HG02973 (cell line): ENCODE data around the gene WASF1.

Source experiments
- ATAC-seq: cut with Tn5 transposase; IDR thresholded peaks from one replicate; pipeline ENCODE4 v1.9.1; 2021; ENCODE audit warnings: moderate library complexity; ENCODE audit not compliant: unreplicated experiment

The WASF1 gene

DNA sequence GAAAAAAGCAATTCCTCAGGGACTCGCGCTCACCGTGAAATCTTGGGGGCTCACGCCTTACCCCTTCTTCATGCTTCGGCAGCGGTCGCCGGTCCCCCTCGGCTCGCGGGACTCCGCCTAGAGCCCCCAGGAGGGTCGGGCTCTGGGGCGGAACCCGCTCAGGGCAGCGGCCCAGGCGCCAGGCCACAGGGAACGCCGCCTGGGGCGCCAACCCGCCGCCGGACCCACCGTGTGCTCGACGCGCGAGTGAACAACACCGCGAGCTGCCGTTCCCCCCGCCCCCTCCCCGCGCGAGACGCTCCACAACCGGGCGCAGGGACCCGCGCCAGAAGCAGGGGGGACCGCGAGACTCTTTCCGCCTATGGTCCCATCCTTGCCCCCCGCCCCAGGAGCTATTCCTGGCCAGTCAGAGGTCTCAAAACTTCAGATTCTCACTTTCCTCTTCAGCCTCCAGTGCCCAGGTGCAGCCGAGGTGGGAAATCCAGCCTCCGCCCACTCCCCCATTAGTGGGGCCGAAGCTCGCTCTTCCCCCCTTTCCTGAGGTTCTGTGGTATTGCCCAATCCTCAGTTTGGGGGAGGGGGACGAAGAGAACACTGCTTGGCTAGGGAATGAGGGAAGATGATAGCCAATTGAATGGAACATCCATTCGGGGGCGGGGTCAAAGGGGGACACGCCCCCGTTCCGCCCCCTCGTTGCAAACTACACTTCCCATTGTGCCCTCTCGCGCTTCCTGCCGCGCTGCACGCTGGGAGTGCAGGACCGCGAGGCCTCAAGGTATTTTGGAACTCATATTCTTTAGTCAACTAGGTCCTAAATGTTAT, at the start of gene WASF1:
Gene WASF1, minus strand, starts transcription at position 265 of the 822 bp plus-strand sequence. CDS start 52,069 bp downstream, outside the sequence.
- peak; percentile 77 for ATAC-seq

DNA sequence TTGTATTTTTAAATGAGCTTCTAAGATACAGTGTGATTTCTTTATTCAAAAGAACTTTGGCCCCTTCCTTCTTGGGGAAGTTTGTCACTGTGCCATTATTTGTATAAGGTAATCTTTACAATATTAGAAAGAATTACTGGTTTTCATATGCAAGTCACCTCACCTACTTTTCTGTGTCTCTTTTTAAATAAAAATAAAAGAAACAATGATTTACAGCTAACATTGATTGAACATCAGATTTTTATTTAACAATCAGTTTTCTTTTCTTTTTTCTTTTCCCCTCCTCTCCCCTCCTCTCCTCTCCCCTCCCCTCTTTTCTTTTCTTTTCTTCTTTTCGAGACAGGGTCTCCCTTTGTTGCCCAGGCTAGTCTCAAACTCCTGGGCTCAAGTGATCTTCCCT, 46.8 kb upstream of the WASF1 start:
- no peak for ATAC-seq

DNA sequence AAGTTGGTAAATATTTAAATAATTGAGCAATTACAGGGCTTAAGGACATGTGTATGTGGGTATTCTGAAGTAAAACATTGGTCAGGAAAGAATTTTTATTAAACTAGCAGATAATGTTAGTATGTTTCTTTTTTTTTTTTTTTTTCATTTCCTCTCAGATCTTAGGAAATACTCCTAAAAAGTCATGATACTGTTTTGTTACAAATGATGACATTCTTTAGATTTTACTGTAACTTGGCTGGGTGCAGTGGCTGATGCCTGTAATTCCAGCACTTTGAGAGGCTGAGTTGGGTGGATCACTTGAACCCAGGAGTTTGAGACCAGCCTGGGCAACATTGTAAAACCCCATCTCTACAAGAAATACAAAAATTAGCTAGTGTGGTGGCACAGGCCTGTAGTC, 42.3 kb upstream of the WASF1 start:
- ATAC-seq: no peak

DNA sequence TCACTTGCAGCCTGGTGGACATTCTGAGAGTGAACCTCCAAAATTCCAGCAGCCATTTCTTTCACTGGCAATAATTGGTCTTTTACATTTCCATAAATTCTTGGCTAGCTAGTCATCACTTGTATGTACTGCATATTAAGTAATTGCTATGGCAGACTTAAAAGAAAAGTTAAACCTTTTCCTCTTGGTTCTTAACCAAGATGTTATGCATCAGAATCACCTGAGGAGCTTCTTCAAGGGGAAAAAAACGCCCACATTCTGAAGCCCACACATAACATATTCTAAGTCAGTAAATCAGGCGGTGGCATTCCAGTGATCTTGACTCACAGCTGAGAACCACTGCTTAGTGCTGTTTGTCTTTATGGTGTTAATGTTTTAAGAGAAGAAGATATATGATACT, 37.8 kb upstream of the WASF1 start:
- ATAC-seq: no peak

DNA sequence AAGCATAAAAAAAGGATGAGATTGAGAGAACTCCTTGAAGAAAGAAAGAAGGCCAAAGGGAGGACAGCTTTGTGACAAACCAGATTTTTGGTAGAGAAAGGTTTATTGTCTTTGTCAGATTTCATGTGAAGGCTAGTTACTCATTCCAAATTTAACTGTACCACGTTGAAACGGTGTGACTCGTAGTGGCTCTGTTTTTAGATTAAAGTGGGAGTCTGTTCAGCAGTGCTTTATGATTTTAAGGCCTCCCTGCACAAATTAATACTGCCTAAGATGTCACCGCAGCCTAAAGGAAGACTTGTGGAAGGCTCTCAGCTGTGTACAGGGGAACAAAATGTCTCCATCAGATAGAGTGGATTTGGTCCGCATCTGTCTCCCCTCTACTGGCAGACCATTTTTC, 36.7 kb upstream of the WASF1 start:
- ATAC-seq: no peak

DNA sequence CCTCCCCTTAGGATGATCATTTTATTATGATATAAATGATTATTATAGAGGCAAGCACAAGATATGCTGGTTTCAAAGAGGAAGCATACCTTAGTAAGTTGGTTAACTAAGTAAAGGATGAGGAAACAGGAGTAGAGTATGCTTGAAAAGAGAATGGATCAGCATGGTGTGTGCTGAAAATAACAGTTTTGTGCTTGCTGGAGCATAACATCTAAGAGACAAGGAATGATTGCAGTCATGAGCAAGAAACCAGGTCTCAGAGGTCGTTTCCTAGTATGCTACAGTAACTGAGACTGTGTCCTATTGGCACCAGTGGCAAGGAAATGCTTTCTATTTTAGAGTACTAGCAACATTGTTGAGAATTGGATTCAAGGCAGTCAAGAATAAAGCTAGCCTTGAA, 34.9 kb upstream of the WASF1 start:
- no peak for ATAC-seq

DNA sequence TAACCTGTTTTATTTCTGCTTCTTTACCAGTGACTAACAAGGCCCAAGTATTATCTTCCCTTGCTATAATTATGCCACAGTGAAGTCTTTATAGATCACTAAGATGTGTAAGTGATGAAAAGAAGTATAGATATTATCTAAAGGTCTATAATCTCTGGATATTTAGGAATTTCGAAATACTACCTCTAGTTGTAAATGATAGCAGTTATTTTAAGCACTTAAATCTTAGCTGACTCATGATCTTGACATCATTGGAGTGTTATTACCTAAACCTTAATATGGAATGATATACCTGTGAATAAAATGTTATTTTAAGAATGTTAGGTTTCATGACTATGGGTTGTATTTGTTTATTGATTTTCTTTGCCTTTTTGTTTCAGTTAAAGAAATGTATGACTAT, 32.3 kb upstream of the WASF1 start:
- ATAC-seq: no peak

DNA sequence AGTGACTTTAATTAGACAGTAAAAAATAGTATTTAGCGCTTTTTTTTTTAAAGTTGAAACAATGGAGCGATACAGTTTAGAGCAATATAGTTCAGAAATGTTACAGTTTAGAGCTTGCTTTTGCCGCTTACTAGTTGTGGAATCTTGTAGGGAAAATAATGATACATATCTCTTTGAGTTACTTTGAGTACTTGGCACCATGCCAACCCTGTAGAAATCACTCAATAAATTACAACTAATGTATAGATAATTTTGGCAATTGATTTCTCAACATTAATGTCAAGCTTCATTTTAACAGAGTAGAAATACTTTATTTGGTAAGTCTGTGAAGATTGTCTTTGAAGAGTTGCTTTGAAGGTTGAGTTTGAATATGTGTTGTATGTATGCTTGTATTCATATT, 28.2 kb upstream of the WASF1 start:
- ATAC-seq: no peak

DNA sequence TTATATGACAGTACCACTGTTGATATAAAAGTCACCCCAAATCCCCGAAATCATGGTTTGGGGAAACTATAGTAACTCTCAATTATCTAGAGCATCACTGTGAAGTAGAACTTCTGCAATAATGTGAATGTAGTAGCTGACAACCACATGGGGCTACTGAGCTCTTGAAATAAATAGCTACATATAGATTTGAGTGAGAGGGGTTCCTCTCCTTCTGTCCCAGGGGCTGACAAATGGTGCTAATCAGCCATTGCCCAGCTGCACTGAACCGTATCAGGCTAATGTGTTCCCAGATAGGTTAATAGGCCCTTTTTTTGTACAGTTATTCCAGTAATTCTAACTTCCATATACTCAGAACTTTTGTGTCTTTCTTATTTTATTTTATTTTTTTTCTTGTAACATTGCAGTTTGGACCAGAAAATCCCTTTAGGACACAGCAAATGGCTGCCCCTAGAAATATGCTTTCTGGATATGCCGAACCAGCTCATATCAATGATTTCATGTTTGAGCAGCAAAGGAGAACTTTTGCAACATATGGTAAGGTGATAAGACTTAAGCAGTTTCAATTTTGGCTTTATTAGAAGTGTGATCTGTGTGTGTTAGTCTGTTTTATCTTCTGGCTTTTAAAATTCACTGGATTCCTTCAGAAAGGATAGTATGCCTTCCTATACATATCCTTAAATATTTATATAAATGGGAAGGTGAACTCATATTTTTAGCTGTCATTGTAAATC, 21.8 kb upstream of the WASF1 start:
- no peak for ATAC-seq

DNA sequence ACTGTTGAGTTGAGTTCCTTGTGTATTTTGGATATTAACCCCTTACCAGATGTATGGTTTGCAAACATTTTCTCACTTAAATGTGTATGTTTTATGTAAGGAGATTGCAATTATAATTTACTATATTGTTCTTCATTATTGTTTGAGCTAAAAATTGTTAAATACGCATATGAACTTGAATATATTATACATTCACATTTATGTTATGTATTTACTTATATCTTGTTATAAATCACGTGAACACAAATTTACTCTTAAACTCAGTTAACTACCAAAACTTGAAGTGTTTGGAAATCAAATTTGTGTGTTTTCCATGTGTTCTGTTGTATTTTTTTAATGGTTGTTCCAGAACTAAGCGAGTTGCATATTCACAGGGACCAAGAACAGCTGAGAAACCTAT, 19.1 kb upstream of the WASF1 start:
- no peak for ATAC-seq

DNA sequence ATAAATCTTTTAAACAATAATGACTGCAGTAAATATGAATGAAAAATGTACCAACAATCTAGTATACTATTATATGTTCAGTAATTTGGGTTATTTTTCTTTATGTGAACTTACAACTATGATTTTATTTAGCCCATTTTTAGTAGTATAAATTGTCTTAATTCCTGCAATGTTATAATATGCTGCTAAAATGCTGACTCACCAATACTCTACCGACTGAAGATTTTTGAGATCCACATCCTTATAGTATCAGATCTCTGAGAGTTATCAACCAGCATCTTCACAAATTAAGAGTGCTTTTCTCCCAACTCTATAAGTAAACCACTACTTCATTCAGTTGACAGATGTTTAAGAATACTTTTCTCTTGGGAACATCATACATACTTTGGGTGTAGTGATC, 17.4 kb upstream of the WASF1 start:
- no peak for ATAC-seq

DNA sequence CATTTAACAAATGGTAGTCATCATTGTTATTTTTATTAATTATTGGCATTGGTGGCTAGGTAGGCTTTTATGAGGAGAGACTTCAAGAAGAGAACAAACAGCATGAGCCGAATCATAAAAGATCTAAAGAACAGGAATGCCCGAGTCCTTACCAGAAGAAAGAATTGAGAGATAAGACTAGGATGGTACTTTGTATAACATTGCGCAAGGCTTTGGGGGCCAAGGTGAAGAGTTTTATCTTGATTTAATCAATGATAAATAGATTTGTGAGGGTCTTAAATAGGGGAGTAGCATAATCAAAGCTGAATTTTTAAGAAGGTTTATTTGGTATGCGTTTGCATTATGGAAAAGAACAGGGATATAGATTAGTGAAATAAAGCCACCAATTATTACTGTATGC, 16.2 kb upstream of the WASF1 start:
- ATAC-seq: no peak

DNA sequence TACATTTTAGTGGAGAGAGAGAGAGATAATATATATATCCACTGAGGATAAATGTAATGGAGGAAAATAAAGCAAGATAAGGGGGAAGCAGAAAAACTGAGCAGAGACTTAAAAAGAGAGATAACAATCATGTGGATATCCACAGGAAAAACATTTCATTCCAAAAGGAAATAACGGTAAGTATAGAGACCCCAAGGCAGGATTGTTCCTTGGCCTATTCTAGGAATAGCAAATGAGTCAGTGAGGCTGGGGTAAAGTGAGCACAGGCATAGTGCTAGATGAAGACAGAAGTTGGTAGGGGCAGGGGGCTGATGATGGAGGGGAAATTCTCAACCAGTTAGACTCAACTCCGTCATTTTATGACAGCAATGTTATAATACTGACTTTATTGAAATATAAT, 12.0 kb upstream of the WASF1 start:
- no peak for ATAC-seq

DNA sequence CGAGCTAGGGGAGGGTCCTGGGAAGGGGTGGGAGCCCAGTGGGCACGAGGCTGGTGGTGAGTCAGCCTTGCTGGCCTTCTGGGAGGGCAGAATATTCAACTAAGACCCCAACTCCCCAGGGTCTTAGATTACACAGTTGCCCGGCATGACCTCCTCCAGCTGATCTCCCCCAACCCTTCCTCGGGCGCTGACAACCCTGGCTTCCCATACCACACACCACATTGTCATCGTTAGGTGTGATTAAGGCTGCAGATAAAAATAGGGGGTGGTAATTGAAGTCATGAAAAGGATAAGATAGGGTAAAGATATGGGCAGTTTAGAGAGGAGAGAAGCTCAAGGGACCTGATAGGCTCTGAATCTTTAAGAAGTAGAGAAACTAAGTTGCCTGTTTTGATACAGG, 11.3 kb upstream of the WASF1 start:
- no peak for ATAC-seq

DNA sequence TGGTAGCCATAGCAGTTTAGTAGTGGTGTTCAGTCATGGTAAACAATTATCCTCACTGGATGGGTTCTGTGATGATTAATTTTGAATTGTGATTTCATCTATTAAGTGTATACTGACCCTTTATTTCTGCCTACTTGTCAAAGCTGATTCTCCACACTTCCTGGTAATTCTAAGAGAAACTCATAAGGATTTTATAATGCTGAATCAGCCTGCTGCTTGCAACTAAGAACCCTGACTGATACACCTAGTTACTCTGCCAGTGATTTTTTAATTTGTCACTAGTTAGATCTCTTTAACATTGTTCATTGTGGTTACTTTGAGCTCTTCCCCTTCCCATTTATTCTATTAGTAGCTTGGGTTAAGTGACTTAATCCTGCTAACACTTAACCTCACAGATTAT, 9.3 kb upstream of the WASF1 start:
- ATAC-seq: no peak

DNA sequence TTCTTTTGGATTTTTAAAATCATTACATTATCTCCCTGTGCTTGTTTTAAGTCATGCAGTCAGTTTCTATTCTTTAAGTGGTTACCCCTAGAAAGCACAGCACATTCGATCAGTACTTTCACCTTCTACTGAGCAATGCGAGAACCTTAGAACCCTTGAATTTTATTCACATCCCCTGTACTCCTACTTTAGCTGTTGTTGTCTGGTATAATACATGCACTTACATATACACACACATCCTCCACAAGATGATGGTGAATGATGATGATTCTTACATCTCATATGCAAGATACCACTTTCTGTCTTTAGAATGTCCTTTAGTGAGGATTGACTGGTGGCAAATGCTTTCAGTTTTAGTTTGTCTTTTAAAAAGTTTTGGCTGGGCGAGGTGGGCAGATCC, 6.4 kb upstream of the WASF1 start:
- peak; percentile 56 for ATAC-seq

DNA sequence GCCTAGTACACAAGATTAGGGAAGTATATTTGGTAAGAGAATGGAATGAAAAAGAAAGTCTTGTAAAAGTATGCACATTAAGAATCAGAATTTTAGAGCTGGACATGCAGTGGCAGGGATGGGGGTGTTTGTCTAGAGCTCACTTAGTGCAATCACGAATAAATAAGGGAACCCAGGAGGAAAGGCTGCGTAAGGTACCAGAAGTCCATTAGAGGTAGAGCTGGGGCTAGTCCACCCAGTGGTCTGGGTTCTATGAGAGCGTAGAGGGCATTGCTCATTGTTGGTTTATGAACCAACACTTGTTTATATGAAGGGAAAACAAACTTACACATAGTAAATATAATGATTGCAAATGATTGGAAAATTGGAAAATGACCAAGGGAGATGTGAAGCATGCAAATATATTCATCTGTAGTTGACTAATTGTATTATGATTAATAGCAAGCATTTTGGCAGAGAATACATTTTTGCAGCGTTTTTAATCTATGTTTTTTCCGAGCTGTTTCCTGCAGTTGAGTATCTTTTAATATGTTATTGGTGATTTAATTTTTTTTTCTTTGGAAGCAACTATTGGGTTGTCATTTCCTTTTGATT, 3.9 kb upstream of the WASF1 start:
- no peak for ATAC-seq

DNA sequence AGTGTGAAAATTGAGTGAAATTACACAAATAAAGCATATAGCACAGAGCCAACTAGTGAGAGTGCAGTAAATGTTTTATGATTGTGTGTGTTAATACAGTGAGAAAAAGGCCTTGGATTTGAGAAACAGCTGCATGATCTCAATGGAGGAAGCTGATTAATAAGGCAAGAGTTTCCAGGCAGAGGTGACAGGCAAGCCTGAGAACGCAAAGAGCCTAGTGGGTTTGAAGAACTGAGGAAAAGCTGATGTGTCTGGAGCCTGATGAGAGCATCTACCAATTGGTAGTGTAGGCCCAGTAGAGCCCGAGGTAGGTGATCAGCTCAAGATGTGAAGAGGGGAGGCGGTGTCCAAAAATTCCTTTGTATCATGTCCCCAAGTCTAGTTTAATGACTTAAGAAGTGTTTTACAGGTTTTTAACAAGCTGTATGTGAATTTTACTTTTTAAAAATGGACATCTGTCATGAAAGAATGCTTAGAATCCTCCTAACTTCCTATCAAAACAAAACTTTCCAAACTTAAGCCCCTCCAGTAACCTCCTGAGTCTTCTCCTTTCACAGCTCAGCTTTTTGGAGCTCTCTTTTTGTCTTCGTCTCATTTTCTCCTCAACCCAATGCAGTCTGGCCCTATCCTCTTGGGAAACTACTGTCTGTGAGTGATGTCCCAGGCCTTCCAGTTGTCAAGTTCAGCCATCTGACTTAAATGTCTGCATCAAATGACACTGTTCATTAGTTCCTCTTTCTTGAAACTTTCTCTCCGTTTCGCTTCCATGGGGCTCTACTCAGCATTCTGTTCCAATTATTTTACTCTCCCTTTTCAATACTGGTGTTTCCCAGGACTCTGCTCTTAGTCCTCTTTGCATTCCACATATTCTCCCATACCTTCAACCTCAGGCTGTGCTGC, 1.9 kb upstream of the WASF1 start:
- peak; percentile 23 for ATAC-seq

DNA sequence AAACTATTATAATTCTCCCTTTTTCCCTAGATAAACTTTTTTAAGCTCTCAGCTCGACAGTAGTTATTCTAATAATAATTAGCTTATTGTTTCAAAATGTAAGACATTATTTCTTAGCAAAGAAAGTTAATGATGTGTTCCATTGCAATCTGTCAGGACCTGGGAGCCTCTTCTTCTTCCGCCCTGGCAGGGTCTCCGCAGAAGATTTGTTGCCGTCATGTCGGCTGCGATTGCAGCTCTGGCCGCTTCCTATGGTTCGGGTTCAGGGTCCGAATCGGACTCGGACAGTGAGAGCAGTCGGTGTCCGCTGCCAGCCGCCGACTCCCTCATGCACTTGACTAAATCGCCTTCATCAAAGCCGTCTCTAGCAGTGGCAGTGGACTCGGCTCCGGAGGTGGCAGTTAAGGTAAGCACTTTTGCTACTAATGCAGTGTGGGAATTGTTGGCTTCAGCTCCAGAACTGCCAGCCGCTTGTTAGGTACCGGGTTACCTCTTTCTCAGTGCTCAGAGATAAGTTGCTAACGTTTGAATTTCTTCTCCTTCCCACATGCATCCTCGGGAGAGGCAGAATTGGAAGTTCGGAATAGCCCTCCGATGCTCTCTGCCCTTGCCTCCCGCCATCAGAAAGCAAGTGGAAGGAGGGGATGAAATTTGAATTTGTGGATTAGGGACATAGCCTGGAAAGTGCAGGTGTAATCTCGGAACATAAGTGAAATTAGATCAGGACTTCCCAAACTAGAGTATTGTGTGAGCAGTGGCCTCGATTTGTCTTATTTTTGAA, 948 bp upstream of the WASF1 start, which contains the start of gene CDC40:
Gene CDC40, plus strand, starts transcription at position 200 of the 781 bp plus-strand sequence. Its CDS starts 18 bp downstream, at position 218.
- ATAC-seq: peak; percentile 39
